Neural progenitor cell (in vitro differentiated cells): Measurements from ENCODE around the gene GPR84. TPM values are rescaled to one million over a fixed set of nuclear protein-coding genes. Genes with fewer than 3 reads are reported as not detected.

ENCODE experiments used
- DNase-seq: peaks from one replicate; pipeline ENCODE4 v3.0.0-alpha.2; 2016; ENCODE audit warnings: low spot score
- H2AFZ ChIP-seq: fragments of 200-600 bp; sonication (generic); replicated peaks from 2 replicates; pipeline ENCODE4 v1.6.1; 2016; ENCODE audit warnings: antibody characterized with exemption
- H3F3A ChIP-seq: fragments of 200-600 bp; sonication (generic); 2 replicates; pipeline ENCODE4 v1.6.1; 2016; ENCODE audit warnings: antibody characterized with exemption, low read depth
- H3K27ac ChIP-seq: fragments of 200-600 bp; sonication (generic); 2 replicates; pipeline ENCODE4 v1.5.1; 2016; ENCODE audit warnings: mild to moderate bottlenecking
- H3K27me3 ChIP-seq: fragments of 200-600 bp; sonication (generic); 2 replicates; pipeline ENCODE4 v1.6.1; 2016; ENCODE audit warnings: mild to moderate bottlenecking, moderate library complexity
- H3K36me3 ChIP-seq: fragments of 200-600 bp; sonication (generic); 2 replicates; pipeline ENCODE4 v1.5.1; 2016
- H3K4me1 ChIP-seq: fragments of 200-600 bp; sonication (generic); 2 replicates; pipeline ENCODE4 v1.6.1; 2016; ENCODE audit warnings: mixed run types
- H3K4me2 ChIP-seq: fragments of 200-600 bp; sonication (generic); 2 replicates; pipeline ENCODE4 v1.6.1; 2016
- H3K4me3 ChIP-seq: fragments of 200-600 bp; sonication (generic); 2 replicates; pipeline ENCODE4 v1.5.1; 2016
- H3K79me2 ChIP-seq: fragments of 200-600 bp; sonication (generic); 2 replicates; pipeline ENCODE4 v1.6.1; 2016; ENCODE audit warnings: low read depth
- H3K9ac ChIP-seq: fragments of 200-600 bp; sonication (generic); 2 replicates; pipeline ENCODE4 v1.6.1; 2016
- H3K9me3 ChIP-seq: fragments of 200-600 bp; sonication (generic); 2 replicates; pipeline ENCODE4 v1.5.1; 2016; ENCODE audit warnings: low read depth
- H4K20me1 ChIP-seq: fragments of 200-600 bp; sonication (generic); 2 replicates; pipeline ENCODE4 v1.6.1; 2016; ENCODE audit warnings: low read depth
- H3K27ac Mint-ChIP-seq: 3 replicates; pipeline ENCODE4 v1.8.0; 2021; ENCODE audit warnings: mixed read lengths
- H3K27me3 Mint-ChIP-seq: 2 replicates; pipeline ENCODE4 v1.8.0; 2022; ENCODE audit warnings: low read depth, mild to moderate bottlenecking, inconsistent platforms, moderate library complexity, mixed read lengths; ENCODE audit not compliant: insufficient read depth
- H3K36me3 Mint-ChIP-seq: 3 replicates; pipeline ENCODE4 v1.8.0; 2021; ENCODE audit warnings: mixed read lengths
- H3K4me1 Mint-ChIP-seq: 3 replicates; pipeline ENCODE4 v1.8.0; 2021; ENCODE audit warnings: mixed read lengths
- H3K4me3 Mint-ChIP-seq: 3 replicates; pipeline ENCODE4 v1.8.0; 2021; ENCODE audit warnings: mild to moderate bottlenecking, moderate library complexity, mixed read lengths
- H3K9me3 Mint-ChIP-seq: 3 replicates; pipeline ENCODE4 v1.8.0; 2020; ENCODE audit warnings: mixed read lengths
- CTCF ChIP-seq: fragments of 200-600 bp; sonication (generic); IDR thresholded peaks from 2 replicates; pipeline ENCODE4 v1.5.1; 2017; ENCODE audit warnings: antibody characterized with exemption, mild to moderate bottlenecking
- EZH2 ChIP-seq: fragments of 200-600 bp; sonication (generic); IDR thresholded peaks from 2 replicates; pipeline ENCODE4 v1.6.1; 2017; ENCODE audit warnings: antibody characterized with exemption, mild to moderate bottlenecking, moderate library complexity
- EZH2phosphoT487 ChIP-seq: fragments of 200-600 bp; sonication (generic); IDR thresholded peaks from 2 replicates; pipeline ENCODE4 v1.6.1; 2017; ENCODE audit warnings: antibody characterized with exemption
- total RNA-seq: library from RNA; depleted of rRNA; stranded (reverse); fragments of >200 nt; gene quantifications from 2 replicates; pipeline ENCODE4 v1.2.3, GENCODE V29; 2015; ENCODE audit warnings: low replicate concordance

Gene GPR84
- total RNA-seq, 1 donor from 2014 or later, result not detected

- Mint-ChIP-seq H3K27me3 (peaks cover 2% of the 10 kb centered on the region), H3K36me3 (peaks cover 24% of the 10 kb centered on the region), H3K27ac (peak overlapping the region; percentile 39), H3K4me1 (peaks cover 66% of the 10 kb centered on the region), H3K4me3 (no peak overlapping the region), H3K9me3 (no peaks in the 10 kb centered on the region)
- TF ChIP-seq EZH2 (no peak), CTCF (no peak), EZH2phosphoT487 (no peak)
- Histone ChIP-seq H3K27ac (peak overlapping the region; percentile 46), H3K36me3 (no peaks in the 10 kb centered on the region), H3K4me3 (no peak overlapping the region), H3K9ac (no peak overlapping the region), H3K79me2 (peaks cover 78% of the 10 kb centered on the region), H3K9me3 (no peaks in the 10 kb centered on the region), H2AFZ (no peak overlapping the region), H3F3A (peaks cover 58% of the 10 kb centered on the region), H4K20me1 (no peaks in the 10 kb centered on the region), H3K27me3 (no peaks in the 10 kb centered on the region), H3K4me2 (peak overlapping the region; percentile 10), H3K4me1 (peaks cover 61% of the 10 kb centered on the region)
- no peak for DNase-seq
These were observed 26.2 kb downstream of the GPR84 start for GRCh38 chr12:54337854-54338650.

- no peaks in the 10 kb centered on the region for H3K9me3 ChIP-seq
- no peak overlapping the region for H3K4me3 ChIP-seq
- Mint-ChIP-seq H3K9me3 (no peaks in the 10 kb centered on the region), H3K4me1 (peaks cover 62% of the 10 kb centered on the region), H3K27ac (peak overlapping the region; percentile 39), H3K36me3 (peaks cover 19% of the 10 kb centered on the region), H3K4me3 (no peak overlapping the region), H3K27me3 (no peaks in the 10 kb centered on the region)
- DNase-seq, result peak; percentile 36
- TF ChIP-seq EZH2 (no peak), CTCF (no peak), EZH2phosphoT487 (no peak)
- peak overlapping the region; percentile 46 for H3K27ac ChIP-seq
- no peaks in the 10 kb centered on the region for H4K20me1 ChIP-seq
- peaks cover 82% of the 10 kb centered on the region for H3K79me2 ChIP-seq
- no peak overlapping the region for H2AFZ ChIP-seq
- H3K27me3 ChIP-seq, result no peaks in the 10 kb centered on the region
- H3F3A ChIP-seq, result peaks cover 53% of the 10 kb centered on the region
- peaks cover 55% of the 10 kb centered on the region for H3K4me1 ChIP-seq
- H3K4me2 ChIP-seq, result peak overlapping the region; percentile 10
- H3K36me3 ChIP-seq, result no peaks in the 10 kb centered on the region
- H3K9ac ChIP-seq, result no peak overlapping the region
These were observed 26.9 kb downstream of the GPR84 start for GRCh38 chr12:54337280-54337842.

- Mint-ChIP-seq H3K36me3 (peaks cover 2% of the 10 kb centered on the region), H3K4me3 (no peak overlapping the region), H3K9me3 (no peaks in the 10 kb centered on the region), H3K27ac (peak overlapping the region; percentile 46), H3K27me3 (peaks cover 4% of the 10 kb centered on the region), H3K4me1 (peaks cover 42% of the 10 kb centered on the region)
- Histone ChIP-seq H3K79me2 (peaks cover 93% of the 10 kb centered on the region), H3K27ac (no peak overlapping the region), H4K20me1 (peaks cover 6% of the 10 kb centered on the region), H3K4me3 (no peak overlapping the region), H3K4me2 (no peak overlapping the region), H3K9me3 (no peaks in the 10 kb centered on the region), H3K9ac (no peak overlapping the region), H2AFZ (no peak overlapping the region), H3K27me3 (no peaks in the 10 kb centered on the region), H3F3A (peaks cover 36% of the 10 kb centered on the region), H3K4me1 (peaks cover 27% of the 10 kb centered on the region), H3K36me3 (no peaks in the 10 kb centered on the region)
- DNase-seq, result no peak
- TF ChIP-seq EZH2, result no peak
These were observed 30.8 kb downstream of the GPR84 start for GRCh38 chr12:54333420-54334034.
